HG02642 (cell line): ENCODE data around the gene NINL.
"Not testable (repeated sequence)": the region's sequence is repeated elsewhere in the genome, so short reads cannot be mapped to it uniquely, and the experiment has no call there.

Source experiments
- ATAC-seq: cut with Tn5 transposase; IDR thresholded peaks from one replicate; pipeline ENCODE4 v1.9.1; 2021; ENCODE audit warnings: mild to moderate bottlenecking; ENCODE audit not compliant: unreplicated experiment, poor library complexity

Gene NINL

DNA sequence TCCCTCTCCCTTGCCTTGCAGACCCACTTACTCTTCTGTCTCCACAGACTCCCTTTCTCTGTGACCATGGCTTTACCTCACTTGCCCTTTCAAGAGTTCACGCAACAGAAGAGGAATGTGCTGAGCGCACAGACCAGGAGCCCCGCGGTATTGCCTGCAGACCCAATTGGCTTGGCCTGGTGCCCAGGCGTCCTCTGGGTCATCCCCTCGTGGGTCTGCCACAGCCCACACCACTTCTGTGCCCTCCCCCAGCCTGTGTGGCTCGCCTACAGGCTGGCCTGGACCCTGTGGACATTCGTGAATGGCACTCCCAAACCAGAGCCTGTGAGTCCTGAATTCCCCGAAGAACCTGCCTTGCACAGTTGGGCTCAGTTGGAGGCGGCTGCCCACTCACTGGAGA is 15.3 kb upstream of the NINL start:
- ATAC-seq: no peak

- no peak for ATAC-seq
These were observed 7.0 kb upstream of the NINL start for GRCh38 chr20:25592135-25592852.

GRCh38 chr20:25590778-25591177 is 5.4 kb upstream of the NINL start:
- ATAC-seq: not testable (repeated sequence)

GRCh38 chr20:25588491-25588890 is 3.2 kb upstream of the NINL start:
- no peak for ATAC-seq

DNA sequence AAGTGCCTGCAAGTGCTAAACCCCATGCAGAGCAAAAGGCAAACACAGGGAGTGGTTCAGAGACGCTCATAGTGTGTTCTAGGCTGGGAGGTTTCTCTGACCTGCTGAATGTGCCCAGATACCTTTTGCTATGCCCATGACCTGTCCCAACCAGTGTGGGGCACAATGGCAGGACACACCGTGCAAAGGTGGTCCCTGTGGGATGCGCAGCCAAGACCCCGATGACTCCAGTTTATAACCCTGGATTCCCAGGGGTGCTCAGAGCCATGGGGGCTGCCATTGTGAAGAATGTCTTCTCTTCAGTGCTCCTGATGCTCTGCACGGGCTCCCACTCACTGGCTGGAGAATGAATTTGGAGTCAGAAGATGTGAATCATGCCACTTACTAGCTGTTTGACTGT is 2.2 kb upstream of the NINL start:
- ATAC-seq: no peak

GRCh38 chr20:25586877-25587276 is 1.5 kb upstream of the NINL start:
- no peak for ATAC-seq

- not testable (repeated sequence) for ATAC-seq
These were observed 1.7 kb downstream of the NINL start for GRCh38 chr20:25583607-25584006.

DNA sequence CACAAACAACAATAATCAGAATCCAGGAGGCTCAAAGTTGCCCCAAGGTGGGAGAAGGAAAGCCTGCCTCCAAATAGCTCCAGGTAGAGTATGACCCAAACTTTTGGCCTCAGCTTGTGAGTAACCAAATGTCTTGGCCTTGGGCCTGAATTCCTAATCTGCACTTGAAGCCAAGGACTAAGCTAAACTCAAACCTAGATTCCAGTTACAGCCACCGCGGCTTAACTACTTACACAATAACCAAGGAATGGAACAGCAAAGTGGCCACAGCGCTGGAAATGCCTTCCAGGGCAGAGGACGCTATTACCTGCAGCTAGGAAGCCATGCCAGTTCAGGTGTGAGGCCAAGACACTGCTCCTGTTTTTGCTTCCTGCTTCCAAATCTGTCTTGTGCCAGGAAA is 4.6 kb downstream of the NINL start:
- ATAC-seq: no peak

GRCh38 chr20:25579081-25579770 is 6.1 kb downstream of the NINL start:
- ATAC-seq: no peak

GRCh38 chr20:25576783-25577530 is 8.4 kb downstream of the NINL start:
- ATAC-seq: no peak

DNA sequence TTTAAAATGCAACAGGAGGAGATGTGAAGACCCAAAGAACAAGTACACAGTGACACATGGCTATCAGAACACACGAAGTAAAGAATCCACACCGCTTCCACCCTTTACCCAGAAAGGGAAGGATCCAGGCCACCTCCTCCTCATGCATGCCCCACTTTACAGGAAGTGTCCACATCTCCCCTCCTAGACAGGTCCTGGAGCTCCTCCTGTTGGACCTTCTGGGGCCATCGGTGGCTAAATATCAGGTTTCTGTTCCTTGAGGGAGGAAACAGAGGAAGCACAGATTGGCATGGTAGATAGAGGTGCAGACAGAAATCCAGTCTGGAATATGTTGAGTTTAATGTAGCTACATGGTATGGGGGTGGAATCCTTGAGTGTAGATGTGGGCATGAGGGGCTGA is 10.9 kb downstream of the NINL start:
- ATAC-seq: no peak

- ATAC-seq: no peak
These were observed 11.8 kb downstream of the NINL start for GRCh38 chr20:25573288-25574251.

DNA sequence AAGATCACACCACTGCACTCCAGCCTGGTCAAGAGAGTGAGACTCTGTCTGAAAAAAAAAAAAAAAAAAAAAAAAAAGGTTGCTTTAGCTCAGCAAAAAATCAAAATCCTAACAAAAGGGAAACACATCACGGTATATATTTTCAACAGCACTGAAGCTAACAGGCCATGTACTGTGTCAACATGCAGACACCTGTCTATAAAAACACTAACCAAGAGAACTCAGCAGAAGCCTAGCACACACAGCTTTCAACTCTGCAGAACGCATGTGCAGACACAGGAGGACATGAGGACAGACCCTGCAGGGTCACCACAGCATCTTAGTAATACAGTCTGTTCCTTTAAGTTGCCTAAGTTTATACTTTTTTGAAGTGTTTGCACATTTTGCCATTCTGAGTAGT is 13.5 kb downstream of the NINL start:
- no peak for ATAC-seq

DNA sequence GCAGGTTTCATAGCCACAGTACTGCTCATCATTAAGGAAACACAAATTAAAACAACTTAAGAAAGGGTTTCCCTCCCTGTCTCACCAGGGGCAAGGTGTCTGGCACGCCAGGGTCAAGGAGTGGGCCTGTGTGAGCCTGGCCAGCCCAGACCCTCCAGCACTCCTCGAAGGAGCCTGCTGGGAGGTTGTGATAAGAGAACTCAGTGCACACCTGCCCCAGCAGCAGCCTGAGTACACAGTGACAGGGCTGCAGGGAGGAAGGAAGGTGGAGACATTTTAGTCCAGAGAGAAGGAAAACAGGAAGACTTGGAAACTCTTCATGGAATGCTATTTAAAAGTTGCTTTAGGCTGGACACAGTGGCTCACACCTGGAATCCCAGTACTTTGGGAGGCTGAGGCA is 14.1 kb downstream of the NINL start:
- ATAC-seq: no peak

GRCh38 chr20:25570148-25570530 is 15.2 kb downstream of the NINL start:
- no peak for ATAC-seq

- no peak for ATAC-seq
These were observed 18.0 kb downstream of the NINL start for GRCh38 chr20:25567286-25567685.

DNA sequence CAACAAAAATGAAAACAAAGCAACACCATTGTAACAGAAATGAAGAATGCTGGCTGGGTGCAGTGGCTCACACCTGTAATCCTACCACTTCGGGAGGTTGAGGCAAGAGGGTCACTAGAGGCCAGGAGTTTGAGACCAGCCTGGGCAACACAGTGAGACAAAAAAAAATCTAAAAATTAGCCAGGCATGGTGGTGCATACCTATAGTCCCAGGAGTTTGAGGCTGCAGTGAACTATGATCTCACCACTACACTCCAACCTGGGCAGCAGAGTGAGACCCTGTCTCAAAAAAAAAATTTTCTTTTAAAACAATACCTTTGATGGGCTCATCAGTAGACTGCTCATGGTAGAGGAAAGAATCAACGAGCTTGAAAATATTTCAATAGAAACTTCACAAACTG is 18.5 kb downstream of the NINL start:
- ATAC-seq: no peak

GRCh38 chr20:25565578-25566157 is 19.7 kb downstream of the NINL start:
- ATAC-seq: no peak

DNA sequence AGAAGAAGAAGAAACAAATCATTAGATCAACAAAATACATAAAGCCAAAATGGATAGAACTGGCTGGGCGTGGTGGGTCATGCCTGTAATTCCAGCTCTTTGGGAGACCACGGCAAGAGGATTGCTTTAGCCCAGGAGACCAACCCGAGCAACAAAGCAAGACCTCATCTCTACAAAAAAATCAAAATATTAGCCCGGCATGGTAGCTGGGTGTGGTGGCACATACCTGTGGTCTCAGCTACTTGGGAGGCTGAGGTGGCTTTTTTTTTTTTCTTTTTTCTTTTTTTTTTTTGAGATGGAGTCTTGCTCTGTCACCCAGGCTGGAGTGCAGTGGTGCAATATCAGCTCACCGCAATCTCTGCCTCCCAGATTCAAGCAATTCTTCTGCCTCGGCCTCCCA is 21.5 kb downstream of the NINL start:
- ATAC-seq: no peak

GRCh38 chr20:25563362-25563761 is 22.0 kb downstream of the NINL start:
- no peak for ATAC-seq
